Sigmoid colon (tissue), 4 donors: ENCODE measurements around the gene CEP170.

ENCODE experiments used
- CTCF ChIP-seq, 4 experiments: fragments of 450-650 bp in 3 of 4; fragments of 200-600 bp in 1 of 4; IDR thresholded peaks; one replicate each; pipeline ENCODE4 v1.5.1; 2016 to 2019; ENCODE audit warnings: antibody characterized with exemption in 4 of 4, mild to moderate bottlenecking in 3 of 4, moderate library complexity in 2 of 4
- EP300 ChIP-seq, 4 donors: sonication (generic); formaldehyde crosslinking; IDR thresholded peaks; one replicate each; pipeline ENCODE4 v1.6.1; 2017; ENCODE audit warnings: antibody characterized with exemption in 4 of 4
- POLR2A ChIP-seq, 2 donors: fragments of 450-650 bp; IDR thresholded peaks; one replicate each; pipeline ENCODE4 v1.6.1; 2016; ENCODE audit warnings: antibody characterized with exemption in 2 of 2, mild to moderate bottlenecking in 2 of 2, moderate library complexity in 2 of 2

GRCh38 chr1:243286409-243287122 is 31.5 kb upstream of the CEP170 start:
- TF ChIP-seq CTCF (IDR thresholded peaks at IDR 0.05): no peak
- TF ChIP-seq POLR2A (IDR thresholded peaks at IDR 0.05): no peak
- no peak for TF ChIP-seq EP300 (IDR thresholded peaks at IDR 0.05)
